Liver (tissue), 9 donors: ENCODE data around the gene CDC20. TPM values are rescaled to one million over a fixed set of nuclear protein-coding genes. Genes with fewer than 3 reads are reported as not detected.

Source experiments
- DNase-seq: peaks from one replicate; pipeline ENCODE4 v3.0.0-alpha.2; 2017; ENCODE audit warnings: low spot score
- H3K27ac ChIP-seq, 2 donors: one replicate each; pipeline ENCODE4 v1.7.0; 2013; ENCODE audit warnings: inconsistent platforms in 2 of 2, low read length in 2 of 2, control low read depth in 1 of 2, low read depth in 1 of 2, mild to moderate bottlenecking in 1 of 2
- H3K27me3 ChIP-seq, 4 donors: one replicate each; pipeline versions ENCODE4 v1.6.1 to v1.7.0; 2013; ENCODE audit warnings: low read length in 3 of 4, inconsistent platforms in 1 of 4, mild to moderate bottlenecking in 1 of 4, moderate library complexity in 1 of 4; ENCODE audit not compliant: control insufficient read depth in 4 of 4, insufficient read depth in 4 of 4
- H3K36me3 ChIP-seq, 4 donors: one replicate each; pipeline versions ENCODE4 v1.6.1 to v1.7.0; 2013; ENCODE audit warnings: low read length in 3 of 4, mild to moderate bottlenecking in 3 of 4, low read depth in 1 of 4, moderate library complexity in 1 of 4; ENCODE audit not compliant: control insufficient read depth in 4 of 4, insufficient read depth in 3 of 4
- H3K4me1 ChIP-seq, 4 donors: one replicate each; pipeline versions ENCODE4 v1.6.1 to v1.7.0; 2013; ENCODE audit warnings: low read length in 3 of 4, mild to moderate bottlenecking in 3 of 4, moderate library complexity in 1 of 4; ENCODE audit not compliant: control insufficient read depth in 4 of 4, insufficient read depth in 4 of 4
- H3K4me3 ChIP-seq, 3 donors: one replicate each; pipeline versions ENCODE4 v1.6.1 to v1.7.0; 2013; ENCODE audit warnings: low read length in 3 of 3, control low read depth in 1 of 3, low read depth in 1 of 3, mild to moderate bottlenecking in 1 of 3
- H3K9ac ChIP-seq, 2 donors: one replicate each; pipeline ENCODE4 v1.7.0; 2013; ENCODE audit warnings: low read length in 2 of 2, mild to moderate bottlenecking in 2 of 2, moderate library complexity in 2 of 2, control low read depth in 1 of 2, low read depth in 1 of 2
- H3K9me3 ChIP-seq, 4 donors: one replicate each; pipeline versions ENCODE4 v1.6.1 to v1.7.0; 2013; ENCODE audit warnings: low read length in 3 of 4; ENCODE audit not compliant: control insufficient read depth in 4 of 4
- ATF3 ChIP-seq: IDR thresholded peaks from 2 replicates; pipeline ENCODE4 v1.6.1; 2016; ENCODE audit warnings: antibody characterized with exemption
- CTCF ChIP-seq: fragments of 150-350 bp; IDR thresholded peaks from 2 replicates; pipeline ENCODE4 v1.5.1; 2017; ENCODE audit warnings: improper control_type of control experiment, low read depth, low read length; ENCODE audit not compliant: missing input control
- EGR1 ChIP-seq, 2 donors: IDR thresholded peaks; 2 replicates each; pipeline ENCODE4 v1.6.1; 2016 to 2018; ENCODE audit warnings: antibody characterized with exemption in 2 of 2, low read depth in 2 of 2
- FOXA1 ChIP-seq: IDR thresholded peaks from 2 replicates; pipeline ENCODE4 v1.6.1; 2016; ENCODE audit warnings: antibody characterized with exemption
- FOXA2 ChIP-seq: IDR thresholded peaks from 2 replicates; pipeline ENCODE4 v1.6.1; 2016; ENCODE audit warnings: antibody characterized with exemption
- HNF4A ChIP-seq, 2 donors: conservative IDR thresholded peaks; 2 replicates each; pipeline ENCODE4 v1.6.1; 2016; ENCODE audit warnings: antibody characterized with exemption in 2 of 2, mild to moderate bottlenecking in 2 of 2
- HNF4G ChIP-seq: IDR thresholded peaks from 2 replicates; pipeline ENCODE4 v1.6.1; 2016; ENCODE audit warnings: antibody characterized with exemption
- NR2F2 ChIP-seq: IDR thresholded peaks from 2 replicates; pipeline ENCODE4 v1.6.1; 2016; ENCODE audit warnings: antibody characterized with exemption
- RAD21 ChIP-seq, 2 donors: IDR thresholded peaks; 2 replicates each; pipeline ENCODE4 v1.6.1; 2016; ENCODE audit warnings: antibody characterized with exemption in 2 of 2, mild to moderate bottlenecking in 2 of 2
- REST ChIP-seq: IDR thresholded peaks from 2 replicates; pipeline ENCODE4 v1.6.1; 2016; ENCODE audit warnings: antibody characterized with exemption, mild to moderate bottlenecking
- SP1 ChIP-seq: IDR thresholded peaks from 2 replicates; pipeline ENCODE4 v1.6.1; 2018; ENCODE audit warnings: antibody characterized with exemption, mild to moderate bottlenecking
- TAF1 ChIP-seq: conservative IDR thresholded peaks from 2 replicates; pipeline ENCODE4 v1.6.1; 2016; ENCODE audit warnings: antibody characterized with exemption, mild to moderate bottlenecking
- ZBTB33 ChIP-seq: IDR thresholded peaks from 2 replicates; pipeline ENCODE4 v1.6.1; 2016; ENCODE audit warnings: antibody characterized with exemption
- WGBS: extraction: QIAGEN DNeasy Blood & Tissue Kit; methylation state at CpG from one replicate; pipeline ENCODE4 v1.1.7; 2013; 5-methylcytosine and 5-hydroxymethylcytosine counted together
- polyA plus RNA-seq, 2 donors: library from polyadenylated mRNA; stranded (reverse) in 1 of 2; unstranded in 1 of 2; fragments of 200-250 nt in 1 of 2; fragments of >200 nt in 1 of 2; fragmentation: Nextera tagmentation in 1 of 2; extraction: Ambion mirVana in 1 of 2; gene quantifications; one replicate each; pipeline versions ENCODE4 v1.2.1 to v1.2.3, GENCODE V29; 2013 to 2015
- total RNA-seq, 2 donors: library from RNA; depleted of rRNA; stranded (reverse); fragments of >200 nt; gene quantifications; one replicate each; pipeline ENCODE4 v1.2.3, GENCODE V29; 2014
- donor health status: healthy.
- donor health status: healthy.
- donor health status: healthy.
- donor health status: healthy.
- donor health status: healthy.

The CDC20 gene
- total and polyA plus RNA-seq, 4 donors, result 0.25 to 73.4 (median 3.5) TPM

- H3K27ac ChIP-seq, result no peak overlapping the region
- no peaks in the 10 kb centered on the region for H3K9me3 ChIP-seq
- no peak for DNase-seq
- H3K4me1 ChIP-seq, result no peaks in the 10 kb centered on the region
- no peak overlapping the region for H3K9ac ChIP-seq
- WGBS, result 81% methylated on average over 7 of the region's 7 CpGs
- no peak overlapping the region for H3K4me3 ChIP-seq
- H3K36me3 ChIP-seq, result no peaks in the 10 kb centered on the region
- TF ChIP-seq NR2F2, result no peak
- TF ChIP-seq RAD21 (IDR thresholded peaks at IDR 0.05), result peak; percentile 44 to 57
- no peak for TF ChIP-seq TAF1
- no peak for TF ChIP-seq SP1
- no peak for TF ChIP-seq CTCF
- TF ChIP-seq REST, result no peak
- TF ChIP-seq FOXA2, result no peak
- no peak for TF ChIP-seq HNF4G
- H3K27me3 ChIP-seq, result no peaks in the 10 kb centered on the region
Observed at GRCh38 chr1:43334453-43335205, 24.2 kb upstream of the CDC20 start.

- 84% methylated on average over 3 of the region's 3 CpGs for WGBS
- no peak for DNase-seq
Observed at GRCh38 chr1:43337588-43337987, 21.2 kb upstream of the CDC20 start, which contains the start of gene MPL. Gene MPL (plus strand): TSS chr1:43337818. CDS start chr1:43337849, 31 bp downstream.

GRCh38 chr1:43338001-43338400 is 20.8 kb upstream of the CDC20 start:
- no peak for DNase-seq
- H3K4me1 ChIP-seq, result no peaks in the 10 kb centered on the region
- no peak overlapping the region for H3K27ac ChIP-seq
- no peaks in the 10 kb centered on the region for H3K27me3 ChIP-seq
- no peaks in the 10 kb centered on the region for H3K9me3 ChIP-seq
- H3K4me3 ChIP-seq, result no peak overlapping the region
- no peaks in the 10 kb centered on the region for H3K36me3 ChIP-seq
- 82% methylated on average over 5 of the region's 5 CpGs for WGBS
- H3K9ac ChIP-seq, result no peak overlapping the region
- TF ChIP-seq REST, result no peak
- TF ChIP-seq EGR1 (IDR thresholded peaks at IDR 0.05; ENCODE audit: low read depth in 2 of 2), result no peak
- TF ChIP-seq ATF3, result no peak
- TF ChIP-seq NR2F2, result no peak
- no peak for TF ChIP-seq SP1
- no peak for TF ChIP-seq FOXA1
- no peak for TF ChIP-seq ZBTB33
- no peak for TF ChIP-seq RAD21 (IDR thresholded peaks at IDR 0.05)
- TF ChIP-seq FOXA2, result no peak

More at GRCh38 chr1:43337588-43337987, 21.2 kb upstream of the CDC20 start, which contains the start of gene MPL:
- Histone ChIP-seq H3K4me3 (no peak within 1 kb of the TSS), H3K4me1 (no peaks in the 10 kb centered on the region), H3K27ac (no peak within 1 kb of the TSS), H3K9ac (no peak within 1 kb of the TSS), H3K36me3 (no peaks in the 10 kb centered on the region), H3K9me3 (no peaks in the 10 kb centered on the region), H3K27me3 (no peaks in the 10 kb centered on the region)
- TF ChIP-seq FOXA1 (no peak), HNF4A (conservative IDR thresholded peaks at IDR 0.05) (no peak)
